GM10248 (cell line): Measurements from ENCODE around the gene SLC23A3.

Experiments
- CTCF ChIA-PET: fragments of 300-600 bp; sonication (Branson Sonifier 250); formaldehyde crosslinking; extraction: SDS; loops from one replicate; lab custom pipeline; 2021; ENCODE audit warnings: antibody characterized with exemption; lab: Yijun Ruan, JAX
- POLR2A ChIA-PET: fragments of 350-650 bp; sonication (Branson Sonifier 250); formaldehyde crosslinking; extraction: SDS; loops from one replicate; lab custom pipeline; 2020; ENCODE audit warnings: antibody characterized with exemption; lab: Yijun Ruan, JAX
- DNase-seq: peaks from one replicate; pipeline ENCODE4 v3.0.0; 2012; ENCODE audit errors: extremely low spot score
- CTCF ChIP-seq: IDR thresholded peaks from 2 replicates; pipeline ENCODE4 v1.5.1; 2012; ENCODE audit warnings: mild to moderate bottlenecking, low read depth; ENCODE audit errors: extremely low read depth, missing control alignments, control extremely low read depth

SLC23A3 gene

GRCh38 chr2:219181531-219181930 lies 11.7 kb upstream of the SLC23A3 start:
- CTCF ChIA-PET = interaction anchor here (0.9 to 3.1 kb wide), 7 partner anchors 8 to 122 kb away, joined by 3 to 15 read pairs (median 7); partner anchors contain the start of gene DNAJB2

GRCh38 chr2:219180961-219181360 lies 11.1 kb upstream of the SLC23A3 start:
- TF ChIP-seq CTCF = no peak
- ChIA-PET CTCF (interaction anchor here (0.9 to 3.1 kb wide), 9 partner anchors 9 to 123 kb away, joined by 3 to 15 read pairs (median 7); partner anchors contain the start of gene DNAJB2), POLR2A (no interaction called here)
- no peak for DNase-seq

More at GRCh38 chr2:219181531-219181930, 11.7 kb upstream of the SLC23A3 start:
- no peak for TF ChIP-seq CTCF
- POLR2A ChIA-PET = no interaction called here
- DNase-seq = no peak

- POLR2A ChIA-PET = no interaction called here
- DNase-seq = no peak
- TF ChIP-seq CTCF = no peak
- CTCF ChIA-PET = interaction anchor here (0.9 to 3.1 kb wide), 10 partner anchors 9 to 470 kb away, joined by 3 to 15 read pairs (median 6); partner anchors contain the start of genes DNAJB2 and GLB1L
Measured at GRCh38 chr2:219179601-219180465, 10.0 kb upstream of the SLC23A3 start.

- ChIA-PET POLR2A (no interaction called here), CTCF (interaction anchor here (1.0 to 3.1 kb wide), 3 partner anchors 68 to 468 kb away, joined by 3 to 15 read pairs (median 3); no protein-coding TSS in a partner anchor)
- TF ChIP-seq CTCF = no peak
- peak; percentile 49 for DNase-seq
Measured at GRCh38 chr2:219178377-219179175, 8.7 kb upstream of the SLC23A3 start.

- POLR2A ChIA-PET = no interaction called here
- peak; percentile 98 for DNase-seq
- peak; percentile 71 for TF ChIP-seq CTCF
- CTCF ChIA-PET = interaction anchor here (1.4 to 3.5 kb wide), 2 partner anchors 11 to 103 kb away, joined by 3 to 13 read pairs; no protein-coding TSS in a partner anchor
Measured at GRCh38 chr2:219177552-219178376, 7.9 kb upstream of the SLC23A3 start, which contains the start of gene RETREG2. RETREG2 (plus strand) TSS chr2:219178275; CDS start chr2:219178353, 78 bp downstream.
